GM23338 (cell line): ENCODE results near the gene ZNF217. TPM values are rescaled to one million over a fixed set of nuclear protein-coding genes. Genes with fewer than 3 reads are reported as not detected.

ENCODE experiments used
- ATAC-seq: fragments of 200-7000 bp; cut with Tn5 transposase; 3 replicates; pipeline ENCODE4 v1.9.1; 2020
- DNase-seq: peaks from one replicate; pipeline ENCODE4 v3.0.0-alpha.2; 2015; ENCODE audit warnings: low spot score
- H2AFZ ChIP-seq: fragments of 200-600 bp; sonication (generic); 2 replicates; pipeline ENCODE4 v1.8.0; 2016; ENCODE audit warnings: antibody characterized with exemption, mild to moderate bottlenecking, moderate library complexity
- H3F3A ChIP-seq: fragments of 200-600 bp; sonication (generic); replicated peaks from 2 replicates; pipeline ENCODE4 v1.8.0; 2017; ENCODE audit warnings: antibody characterized with exemption, mixed run types, low read depth
- H3K27ac ChIP-seq: fragments of 200-600 bp; sonication (generic); 2 replicates; pipeline ENCODE4 v1.6.1; 2016; ENCODE audit warnings: low read depth
- H3K27me3 ChIP-seq: fragments of 200-600 bp; sonication (generic); 2 replicates; pipeline ENCODE4 v1.8.0; 2016; ENCODE audit warnings: mild to moderate bottlenecking, mixed run types, moderate library complexity; ENCODE audit not compliant: insufficient read depth
- H3K36me3 ChIP-seq: fragments of 200-600 bp; sonication (generic); 2 replicates; pipeline ENCODE4 v1.8.0; 2016; ENCODE audit warnings: mild to moderate bottlenecking; ENCODE audit not compliant: insufficient read depth
- H3K4me1 ChIP-seq: fragments of 200-600 bp; sonication (generic); 2 replicates; pipeline ENCODE4 v1.8.0; 2016; ENCODE audit warnings: mild to moderate bottlenecking, moderate library complexity; ENCODE audit not compliant: insufficient read depth
- H3K4me2 ChIP-seq: fragments of 200-600 bp; sonication (generic); 2 replicates; pipeline ENCODE4 v1.7.1; 2017; ENCODE audit warnings: mixed run types
- H3K4me3 ChIP-seq: fragments of 200-600 bp; sonication (generic); 2 replicates; pipeline ENCODE4 v1.6.1; 2016; ENCODE audit warnings: mixed run types
- H3K79me2 ChIP-seq: fragments of 200-600 bp; sonication (generic); replicated peaks from 2 replicates; pipeline ENCODE4 v1.8.0; 2017; ENCODE audit warnings: mild to moderate bottlenecking; ENCODE audit not compliant: insufficient read depth
- H3K9me2 ChIP-seq: fragments of 200-600 bp; sonication (generic); 2 replicates; pipeline ENCODE4 v1.8.0; 2017; ENCODE audit not compliant: insufficient read depth
- H4K20me1 ChIP-seq: fragments of 200-600 bp; sonication (generic); replicated peaks from 2 replicates; pipeline ENCODE4 v1.8.0; 2017; ENCODE audit warnings: mild to moderate bottlenecking; ENCODE audit not compliant: insufficient read depth
- H3K27ac Mint-ChIP-seq: 2 replicates; pipeline ENCODE4 v1.8.0; 2020; ENCODE audit warnings: inconsistent platforms, mild to moderate bottlenecking, moderate library complexity, mixed read lengths
- H3K27me3 Mint-ChIP-seq: 3 replicates; pipeline ENCODE4 v1.8.0; 2022; ENCODE audit warnings: low read depth, mild to moderate bottlenecking, moderate library complexity, mixed read lengths, inconsistent platforms; ENCODE audit not compliant: insufficient read depth, poor library complexity
- H3K36me3 Mint-ChIP-seq: 3 replicates; pipeline ENCODE4 v1.8.0; 2021; ENCODE audit warnings: low read depth, mild to moderate bottlenecking, inconsistent platforms, moderate library complexity, mixed read lengths
- H3K4me1 Mint-ChIP-seq: 3 replicates; pipeline ENCODE4 v1.8.0; 2020; ENCODE audit warnings: mild to moderate bottlenecking, inconsistent platforms, mixed read lengths
- H3K4me3 Mint-ChIP-seq: 3 replicates; pipeline ENCODE4 v1.8.0; 2021; ENCODE audit warnings: moderate library complexity, mild to moderate bottlenecking, inconsistent platforms, mixed read lengths
- H3K9me3 Mint-ChIP-seq: 3 replicates; pipeline ENCODE4 v1.8.0; 2020; ENCODE audit warnings: moderate library complexity, mild to moderate bottlenecking, inconsistent platforms, mixed read lengths
- EZH2 ChIP-seq: fragments of 200-600 bp; sonication (generic); IDR thresholded peaks from one replicate; pipeline ENCODE4 v1.8.0; 2017; ENCODE audit warnings: antibody characterized with exemption, mild to moderate bottlenecking, low read depth; ENCODE audit not compliant: unreplicated experiment
- EZH2phosphoT487 ChIP-seq: fragments of 200-600 bp; sonication (generic); IDR thresholded peaks from one replicate; pipeline ENCODE4 v1.8.1; 2018; ENCODE audit warnings: antibody characterized with exemption; ENCODE audit not compliant: unreplicated experiment
- JUNB ChIP-seq: IDR thresholded peaks from one replicate; pipeline ENCODE4 v1.6.1; 2016; ENCODE audit warnings: antibody characterized with exemption; ENCODE audit not compliant: unreplicated experiment
- NANOG ChIP-seq: IDR thresholded peaks from 2 replicates; pipeline ENCODE4 v1.6.1; 2016; ENCODE audit warnings: antibody characterized with exemption, borderline replicate concordance
- REST ChIP-seq: IDR thresholded peaks from one replicate; pipeline ENCODE4 v1.6.1; 2018; ENCODE audit warnings: antibody characterized with exemption; ENCODE audit not compliant: unreplicated experiment
- ZNF114 ChIP-seq: fragments of 250-450 bp; sonication (Bioruptor Pico); IDR thresholded peaks from 2 replicates; pipeline ENCODE4 v1.5.0; 2020; ENCODE audit warnings: mild to moderate bottlenecking, moderate library complexity
- ZNF462 ChIP-seq: fragments of 250-450 bp; sonication (Bioruptor Pico); IDR thresholded peaks from 2 replicates; pipeline ENCODE4 v1.5.0; 2020; ENCODE audit warnings: mild to moderate bottlenecking, moderate library complexity
- polyA plus RNA-seq: library from polyadenylated mRNA; unstranded; fragments of >200 nt; fragmentation: Nextera tagmentation; extraction: Ambion mirVana; gene quantifications from 2 replicates; pipeline ENCODE4 v1.2.1, GENCODE V29; 2016
- total RNA-seq: library from RNA; depleted of rRNA; stranded (reverse); fragments of >200 nt; shearing (Covaris generic); gene quantifications from 2 replicates; pipeline ENCODE4 v1.2.3, GENCODE V29; 2014

The ZNF217 gene
- total and polyA plus RNA-seq, 2 experiments from 2014 or later, result 32.8 to 78.0 TPM

GRCh38 chr20:53550280-53551187, 43.1 kb downstream of the ZNF217 start:
- TF ChIP-seq ZNF462 (CRISPR knock-in tag) (no peak), EZH2 (no peak), REST (no peak), EZH2phosphoT487 (no peak), ZNF114 (CRISPR knock-in tag) (no peak), NANOG (no peak), JUNB (no peak)
- no peaks in the 10 kb centered on the region for H3K36me3 Mint-ChIP-seq
- no peak overlapping the region for H3K4me3 Mint-ChIP-seq
- Histone ChIP-seq H3K27ac (no peak overlapping the region), H3K27me3 (no peaks in the 10 kb centered on the region), H3K36me3 (no peaks in the 10 kb centered on the region), H3K9me2 (no peaks in the 10 kb centered on the region), H4K20me1 (no peaks in the 10 kb centered on the region), H3K4me3 (no peak overlapping the region), H3K79me2 (no peaks in the 10 kb centered on the region), H3K4me2 (no peak overlapping the region), H3K4me1 (no peaks in the 10 kb centered on the region), H2AFZ (no peak overlapping the region), H3F3A (no peaks in the 10 kb centered on the region)
- no peak overlapping the region for H3K27ac Mint-ChIP-seq
- peaks cover 8% of the 10 kb centered on the region for H3K27me3 Mint-ChIP-seq
- H3K9me3 Mint-ChIP-seq, result no peaks in the 10 kb centered on the region
- ATAC-seq (no peak), DNase-seq (no peak)
- H3K4me1 Mint-ChIP-seq, result peaks cover 3% of the 10 kb centered on the region; the same call in 2 of the 3 replicates
